Panc1 (cell line): Measurements from ENCODE around the gene TBC1D24.

Experiments used
- CTCF ChIP-seq: fragments of 450-650 bp; IDR thresholded peaks from 2 replicates; pipeline ENCODE4 v1.5.1; 2017; ENCODE audit warnings: mild to moderate bottlenecking
- POLR2AphosphoS5 ChIP-seq: IDR thresholded peaks from 2 replicates; pipeline ENCODE4 v1.6.1; 2012; ENCODE audit warnings: mild to moderate bottlenecking, low read depth, low read length, moderate library complexity
- REST ChIP-seq, 2 experiments: IDR thresholded peaks; 2 replicates each; pipeline ENCODE4 v1.6.1; 2011 to 2012; ENCODE audit warnings: low read depth in 2 of 2, control low read depth in 1 of 2, low read length in 1 of 2, mild to moderate bottlenecking in 1 of 2, moderate library complexity in 1 of 2; ENCODE audit not compliant: insufficient read depth in 1 of 2
- SIN3A ChIP-seq: IDR thresholded peaks from 2 replicates; pipeline ENCODE4 v1.6.1; 2012; ENCODE audit warnings: low read depth, mild to moderate bottlenecking, low read length, moderate library complexity, borderline replicate concordance; ENCODE audit not compliant: insufficient read depth
- TCF7L2 ChIP-seq: IDR thresholded peaks from 2 replicates; pipeline ENCODE4 v1.6.1; 2011; ENCODE audit warnings: mild to moderate bottlenecking, low read depth, low read length, inconsistent platforms

- TF ChIP-seq CTCF (no peak), POLR2AphosphoS5 (no peak), TCF7L2 (no peak), REST (IDR thresholded peaks at IDR 0.05; ENCODE audit: insufficient read depth in 1 of 2, low read depth in 2 of 2, low read length in 1 of 2) (no peak), SIN3A (no peak)
Measured at GRCh38 chr16:2489581-2489980, 14.7 kb downstream of the TBC1D24 start.
